ENCODE data around the gene VEZT.
A peak's percentile ranks its signal among the peaks of the same experiment; 100 is the strongest.
"Not testable (repeated sequence)": the region's sequence is repeated elsewhere in the genome, so short reads cannot be mapped to it uniquely, and the experiment has no call there.

VEZT gene

DNA sequence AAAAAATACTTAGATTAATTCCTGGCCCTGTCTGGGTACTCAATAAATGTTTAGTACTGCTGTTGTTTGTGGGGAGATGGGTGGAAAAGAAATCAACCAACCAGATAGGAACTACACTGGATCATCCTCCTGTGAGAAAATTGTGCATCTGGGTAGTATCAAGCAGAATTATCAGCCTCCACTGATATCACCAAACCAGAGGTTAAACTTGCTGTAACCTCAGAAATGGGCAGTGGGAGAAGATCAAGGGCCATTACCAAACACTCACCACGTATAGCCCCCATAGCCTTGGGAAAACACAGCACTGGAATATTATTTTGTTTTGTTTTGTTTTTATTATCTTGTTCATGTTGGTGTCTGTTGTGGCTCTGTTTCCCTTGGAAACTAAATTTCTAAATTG lies 19.7 kb downstream of the VEZT start:
- Mint-ChIP-seq H3K4me3 (no peak overlapping the region), H3K27ac (ENCODE audit: low read depth) (no peak overlapping the region), H3K27me3 (no peaks in the 10 kb centered on the region), H3K36me3 (ENCODE audit: insufficient read depth) (peaks cover 3% of the 10 kb centered on the region), H3K4me1 (peaks cover 34% of the 10 kb centered on the region), H3K9me3 (no peaks in the 10 kb centered on the region)
- DNase-seq (ENCODE audit: low spot score in 2 of 2) (no peak), ATAC-seq (replicated peaks; ENCODE audit: extremely low read depth, poor library complexity, severe bottlenecking) (no peak)

DNA sequence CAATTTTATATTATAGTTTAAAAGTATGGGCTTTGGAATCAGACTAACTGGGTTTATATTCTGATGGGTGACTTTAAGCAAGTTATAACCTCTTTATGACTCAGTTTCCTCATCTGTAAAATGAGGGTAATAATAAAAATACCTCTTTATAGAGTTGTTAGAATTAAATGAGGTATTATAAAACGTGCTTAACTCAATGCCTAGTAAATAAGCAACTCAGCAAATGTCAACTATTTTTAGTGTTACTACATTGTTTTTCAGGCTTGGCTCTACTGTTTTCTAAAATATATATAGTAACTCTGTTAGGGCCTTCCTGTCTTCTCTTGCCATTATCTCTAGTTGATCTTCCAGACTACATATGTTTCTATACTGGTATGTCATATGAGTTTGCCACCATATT lies 20.5 kb downstream of the VEZT start:
- no peaks in the 10 kb centered on the region for H3K27me3 Mint-ChIP-seq
- no peaks in the 10 kb centered on the region for H3K9me3 Mint-ChIP-seq
- no peak for ATAC-seq (replicated peaks; ENCODE audit: extremely low read depth, poor library complexity, severe bottlenecking)
- DNase-seq (ENCODE audit: low spot score in 2 of 2), result no peak
- H3K36me3 Mint-ChIP-seq (ENCODE audit: insufficient read depth), result peaks cover 3% of the 10 kb centered on the region
- peaks cover 26% of the 10 kb centered on the region for H3K4me1 Mint-ChIP-seq
- H3K27ac Mint-ChIP-seq (ENCODE audit: low read depth), result no peak overlapping the region
- no peak overlapping the region for H3K4me3 Mint-ChIP-seq

DNA sequence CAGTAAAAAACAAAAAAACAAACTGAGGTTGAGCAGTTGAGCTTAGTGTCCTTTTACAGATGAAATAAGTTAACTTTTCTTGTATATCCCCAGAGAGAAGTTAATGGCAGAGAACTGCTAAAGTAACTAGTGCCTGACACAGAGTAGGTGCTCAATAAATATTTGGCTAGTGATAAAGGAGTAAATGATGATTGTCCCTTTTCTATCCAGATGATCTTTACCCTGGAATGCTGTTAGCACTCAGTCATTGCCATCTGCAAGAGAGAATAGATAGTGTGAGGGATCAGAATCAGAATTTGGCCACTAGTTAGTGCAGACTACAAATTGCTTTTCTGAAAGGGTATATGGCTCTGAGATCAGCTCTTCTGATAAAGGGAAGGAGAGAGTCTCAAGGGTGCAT lies 21.6 kb downstream of the VEZT start:
- Mint-ChIP-seq H3K27ac (ENCODE audit: low read depth) (peak overlapping the region; percentile 17), H3K9me3 (no peaks in the 10 kb centered on the region), H3K4me1 (peaks cover 24% of the 10 kb centered on the region), H3K27me3 (no peaks in the 10 kb centered on the region), H3K4me3 (no peak overlapping the region), H3K36me3 (ENCODE audit: insufficient read depth) (peaks cover 5% of the 10 kb centered on the region)
- ATAC-seq (replicated peaks; ENCODE audit: extremely low read depth, poor library complexity, severe bottlenecking), result no peak
- no peak for DNase-seq (ENCODE audit: low spot score in 2 of 2)

DNA sequence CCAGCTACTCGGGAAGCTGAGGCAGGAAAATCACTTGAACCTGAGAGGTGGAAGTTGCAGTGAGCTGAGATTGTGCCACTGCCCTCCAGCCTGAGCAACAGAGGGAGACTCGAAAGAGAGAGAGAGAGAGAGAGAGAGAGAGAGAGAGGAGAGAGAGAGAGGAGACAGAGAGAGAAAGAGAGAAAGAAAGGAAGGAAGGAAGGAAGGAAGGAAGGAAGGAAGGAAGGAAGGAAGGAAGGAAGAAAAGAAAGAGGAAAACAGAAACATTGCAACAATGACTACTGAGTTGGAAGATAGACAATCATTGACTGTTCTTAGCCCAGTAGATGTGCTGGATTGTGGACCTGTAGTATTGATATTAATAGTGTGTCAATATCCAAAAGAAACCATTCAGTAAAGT lies 22.2 kb downstream of the VEZT start:
- not testable (repeated sequence) for H3K27me3 Mint-ChIP-seq; DNase-seq (ENCODE audit: low spot score in 2 of 2); H3K4me3 Mint-ChIP-seq; H3K36me3 Mint-ChIP-seq (ENCODE audit: insufficient read depth); H3K9me3 Mint-ChIP-seq; ATAC-seq (replicated peaks; ENCODE audit: extremely low read depth, poor library complexity, severe bottlenecking)
- peaks cover 24% of the 10 kb centered on the region for H3K4me1 Mint-ChIP-seq
- H3K27ac Mint-ChIP-seq (ENCODE audit: low read depth), result peak overlapping the region; percentile 17

DNA sequence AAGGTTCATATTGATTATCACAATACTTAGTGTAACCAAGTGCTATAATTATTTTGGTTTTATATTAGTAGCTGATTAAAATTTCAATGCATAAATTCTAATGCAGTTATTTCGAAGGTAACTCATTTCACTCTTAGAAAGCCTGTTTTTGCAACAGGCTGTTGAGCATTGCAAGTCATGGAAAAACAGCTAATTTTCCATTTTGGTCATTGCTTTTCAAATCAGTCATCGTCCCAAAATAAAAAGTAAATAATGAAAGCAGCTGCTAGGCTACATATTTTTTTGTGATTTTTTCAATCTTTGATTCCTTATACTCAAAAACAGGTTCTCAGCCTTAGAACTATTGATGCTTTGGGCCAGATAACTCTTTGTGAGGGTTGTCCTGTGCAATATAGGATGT lies 22.9 kb downstream of the VEZT start:
- no peak overlapping the region for H3K27ac Mint-ChIP-seq (ENCODE audit: low read depth)
- no peaks in the 10 kb centered on the region for H3K9me3 Mint-ChIP-seq
- H3K4me1 Mint-ChIP-seq, result peaks cover 27% of the 10 kb centered on the region
- no peak for ATAC-seq (replicated peaks; ENCODE audit: extremely low read depth, poor library complexity, severe bottlenecking)
- H3K27me3 Mint-ChIP-seq, result no peaks in the 10 kb centered on the region
- DNase-seq (ENCODE audit: low spot score in 2 of 2), result no peak
- no peak overlapping the region for H3K4me3 Mint-ChIP-seq
- peaks cover 7% of the 10 kb centered on the region for H3K36me3 Mint-ChIP-seq (ENCODE audit: insufficient read depth)

DNA sequence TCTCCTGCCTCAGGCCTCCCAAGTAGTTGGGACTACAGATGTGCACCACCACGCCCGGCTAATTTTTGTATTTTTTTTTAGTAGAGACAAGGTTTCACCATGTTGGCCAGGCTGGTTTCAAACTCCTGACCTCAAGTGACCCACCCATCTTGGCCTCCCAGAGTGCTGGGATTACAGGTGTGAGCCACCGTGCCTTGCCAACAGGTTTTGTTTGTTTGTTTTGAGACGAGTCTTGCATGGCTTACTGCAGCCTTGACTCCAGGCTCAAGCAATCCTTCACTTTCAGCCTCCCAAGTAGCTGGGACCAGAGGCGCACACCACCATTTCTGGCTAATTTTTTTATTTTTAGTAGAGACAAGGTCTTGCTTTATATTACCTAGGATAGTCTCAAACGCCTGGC lies 23.5 kb downstream of the VEZT start:
- not testable (repeated sequence) for ATAC-seq (replicated peaks; ENCODE audit: extremely low read depth, poor library complexity, severe bottlenecking); H3K27me3 Mint-ChIP-seq; H3K27ac Mint-ChIP-seq (ENCODE audit: low read depth); DNase-seq (ENCODE audit: low spot score in 2 of 2); H3K9me3 Mint-ChIP-seq; H3K36me3 Mint-ChIP-seq (ENCODE audit: insufficient read depth); H3K4me3 Mint-ChIP-seq
- H3K4me1 Mint-ChIP-seq, result peaks cover 33% of the 10 kb centered on the region

DNA sequence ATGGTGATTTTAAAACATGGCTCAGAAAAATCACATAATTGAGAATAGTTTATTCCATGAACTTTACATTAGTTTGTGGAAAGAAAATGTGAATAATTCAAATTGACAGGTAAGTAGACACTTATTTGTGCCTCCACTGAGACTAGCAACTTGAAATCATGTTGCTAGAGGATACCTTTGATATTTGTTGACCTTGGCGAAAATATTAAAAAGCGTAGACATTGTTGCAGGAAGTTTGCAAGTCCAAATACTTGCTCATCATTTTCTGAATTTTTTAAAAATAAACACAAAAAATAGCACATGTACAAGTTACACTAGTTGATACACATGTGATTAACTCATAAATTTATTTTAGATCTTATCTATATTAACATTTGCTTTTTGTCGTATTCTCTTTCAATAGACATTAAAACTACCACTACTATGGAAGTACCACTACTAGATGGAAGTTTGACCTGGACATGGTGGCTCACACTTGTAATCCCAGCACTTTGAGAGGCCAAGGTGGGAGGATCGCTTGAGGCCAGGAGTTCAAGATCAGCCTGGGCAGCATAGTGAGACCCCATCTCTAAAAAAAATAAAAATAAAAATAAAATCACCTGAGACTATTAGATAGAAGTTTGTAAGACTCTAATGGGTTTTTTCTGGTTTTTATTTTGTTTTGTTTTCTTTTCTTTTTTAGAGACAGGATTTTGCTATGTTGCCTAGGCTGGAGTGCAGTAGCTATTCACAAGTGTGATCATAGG lies 24.3 kb downstream of the VEZT start:
- no peak for ATAC-seq (replicated peaks; ENCODE audit: extremely low read depth, poor library complexity, severe bottlenecking)
- DNase-seq (ENCODE audit: low spot score in 2 of 2), result no peak
- Mint-ChIP-seq H3K27ac (ENCODE audit: low read depth) (no peak overlapping the region), H3K9me3 (no peaks in the 10 kb centered on the region), H3K27me3 (no peaks in the 10 kb centered on the region), H3K4me1 (peaks cover 34% of the 10 kb centered on the region), H3K36me3 (ENCODE audit: insufficient read depth) (peaks cover 7% of the 10 kb centered on the region), H3K4me3 (no peak overlapping the region)

DNA sequence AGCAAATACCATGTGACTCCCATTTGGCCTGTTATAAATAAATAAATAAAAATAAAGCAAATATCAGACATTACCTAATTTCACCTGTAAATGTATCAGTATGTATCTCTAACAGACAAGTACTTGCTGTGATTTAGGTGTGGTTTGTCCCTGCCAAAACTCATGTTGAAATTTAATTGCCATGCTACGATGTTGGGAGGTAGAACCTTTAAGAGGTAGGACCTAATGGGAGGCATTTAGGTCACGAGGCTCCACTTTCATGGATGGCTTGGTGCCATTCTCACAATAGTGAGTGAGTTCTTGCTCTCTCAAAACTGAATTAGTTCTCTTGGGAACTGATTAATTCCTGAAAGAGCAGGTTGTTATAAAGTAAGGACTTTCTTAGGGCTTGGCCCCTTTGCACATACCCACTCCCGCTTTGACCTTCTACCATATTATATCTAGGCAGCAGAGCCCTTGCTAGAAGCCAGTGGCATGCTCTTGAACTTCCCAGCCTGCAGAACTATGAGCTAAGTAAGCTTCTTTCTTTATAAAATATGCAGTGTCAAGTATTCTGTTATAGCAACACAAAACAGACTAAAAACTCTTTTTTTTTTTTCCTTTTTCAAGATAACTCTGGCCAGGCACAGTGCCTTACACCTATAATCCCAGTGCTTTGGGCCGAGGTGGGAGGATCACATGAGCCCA lies 26.0 kb downstream of the VEZT start:
- Mint-ChIP-seq H3K27ac (ENCODE audit: low read depth) (no peak overlapping the region), H3K4me3 (no peak overlapping the region), H3K27me3 (no peaks in the 10 kb centered on the region), H3K9me3 (no peaks in the 10 kb centered on the region), H3K4me1 (peaks cover 21% of the 10 kb centered on the region), H3K36me3 (ENCODE audit: insufficient read depth) (peaks cover 10% of the 10 kb centered on the region)
- no peak for ATAC-seq (replicated peaks; ENCODE audit: extremely low read depth, poor library complexity, severe bottlenecking)
- DNase-seq (ENCODE audit: low spot score in 2 of 2), result no peak

DNA sequence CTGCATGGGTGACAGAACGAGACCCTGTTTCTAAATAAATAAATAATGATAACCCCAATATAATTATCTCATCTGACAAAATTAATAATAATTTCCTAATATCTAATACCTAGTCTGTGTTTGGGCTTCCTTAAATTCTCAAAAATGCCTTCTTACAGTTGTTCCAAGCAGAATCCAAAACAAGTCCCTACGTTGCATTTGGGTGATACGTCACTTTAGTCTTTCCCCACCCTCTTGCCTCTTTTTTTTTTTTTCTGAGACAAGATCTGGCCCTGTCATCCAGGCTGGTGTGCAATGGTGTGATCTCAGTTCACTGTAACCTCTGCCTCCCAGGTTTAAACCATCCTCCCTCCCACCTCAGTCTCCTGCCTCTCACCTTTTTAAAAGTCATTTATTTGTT lies 26.7 kb downstream of the VEZT start:
- H3K9me3 Mint-ChIP-seq, result no peaks in the 10 kb centered on the region
- peaks cover 10% of the 10 kb centered on the region for H3K36me3 Mint-ChIP-seq (ENCODE audit: insufficient read depth)
- peaks cover 18% of the 10 kb centered on the region for H3K4me1 Mint-ChIP-seq
- H3K27ac Mint-ChIP-seq (ENCODE audit: low read depth), result no peak overlapping the region
- no peak overlapping the region for H3K4me3 Mint-ChIP-seq
- DNase-seq (ENCODE audit: low spot score in 2 of 2) (no peak), ATAC-seq (replicated peaks; ENCODE audit: extremely low read depth, poor library complexity, severe bottlenecking) (no peak)
- H3K27me3 Mint-ChIP-seq, result no peaks in the 10 kb centered on the region

DNA sequence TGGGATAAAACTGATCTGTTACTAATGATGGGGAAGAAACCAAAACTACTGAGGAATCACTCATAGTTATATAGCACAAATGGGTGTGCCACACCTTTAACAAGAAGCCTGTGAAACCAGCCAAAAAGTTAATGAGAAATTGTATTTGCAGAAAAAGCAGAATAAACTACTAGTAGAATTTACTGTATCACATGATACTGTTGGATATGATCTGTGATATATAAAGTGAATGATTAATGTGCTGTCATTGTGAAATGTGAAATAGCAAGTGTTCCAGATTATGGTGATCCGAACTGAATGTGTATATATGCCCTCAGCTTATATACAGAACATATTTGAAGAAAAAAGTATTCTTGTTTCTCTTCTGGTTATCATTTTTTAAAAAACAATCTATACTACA lies 30.5 kb downstream of the VEZT start:
- Mint-ChIP-seq H3K27ac (ENCODE audit: low read depth) (peak overlapping the region; percentile 82), H3K9me3 (no peaks in the 10 kb centered on the region), H3K4me3 (no peak overlapping the region), H3K36me3 (ENCODE audit: insufficient read depth) (peaks cover 19% of the 10 kb centered on the region), H3K4me1 (peaks cover 11% of the 10 kb centered on the region), H3K27me3 (no peaks in the 10 kb centered on the region)
- no peak for DNase-seq (ENCODE audit: low spot score in 2 of 2)
- no peak for ATAC-seq (replicated peaks; ENCODE audit: extremely low read depth, poor library complexity, severe bottlenecking)

DNA sequence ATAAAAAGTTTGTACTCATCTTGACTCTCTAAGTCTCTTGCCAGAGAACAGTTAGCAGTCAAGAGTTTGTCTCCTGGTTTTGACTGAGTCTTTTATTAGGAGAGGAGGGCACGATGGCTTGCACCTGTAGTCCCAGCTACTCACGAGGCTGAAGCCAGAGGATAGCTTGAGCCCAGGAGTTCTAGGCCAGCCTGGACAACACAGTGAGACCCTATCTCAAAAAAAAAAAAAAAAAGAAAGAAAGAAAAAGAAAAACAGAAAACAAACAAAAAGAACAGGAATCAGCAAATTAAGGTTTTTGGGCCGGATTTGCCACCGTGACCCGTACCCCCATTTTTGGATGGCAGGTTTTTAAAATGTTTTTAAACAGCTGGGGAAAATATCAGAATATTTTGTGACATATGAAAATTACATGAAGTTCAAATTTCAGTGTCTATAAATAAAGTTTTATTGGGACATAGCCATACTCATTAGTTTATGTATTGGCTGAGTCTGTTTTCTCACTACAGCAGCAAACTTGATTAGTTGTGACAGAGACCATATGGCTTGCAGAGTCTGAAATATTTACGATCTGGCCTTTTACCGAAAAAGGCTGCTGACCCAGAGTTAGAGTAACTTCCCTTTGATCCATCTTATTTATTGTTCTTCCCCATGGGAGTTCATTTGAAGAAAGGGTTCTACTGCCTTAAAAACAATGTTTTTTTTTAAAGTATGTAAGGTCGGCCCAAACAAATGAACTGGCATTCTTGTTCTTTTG lies 31.2 kb downstream of the VEZT start:
- Mint-ChIP-seq H3K4me3 (no peak overlapping the region), H3K27me3 (no peaks in the 10 kb centered on the region), H3K9me3 (no peaks in the 10 kb centered on the region), H3K27ac (ENCODE audit: low read depth) (peak overlapping the region; percentile 82), H3K36me3 (ENCODE audit: insufficient read depth) (peaks cover 21% of the 10 kb centered on the region), H3K4me1 (peaks cover 11% of the 10 kb centered on the region)
- ATAC-seq (replicated peaks; ENCODE audit: extremely low read depth, poor library complexity, severe bottlenecking) (no peak), DNase-seq (ENCODE audit: low spot score in 2 of 2) (no peak)

DNA sequence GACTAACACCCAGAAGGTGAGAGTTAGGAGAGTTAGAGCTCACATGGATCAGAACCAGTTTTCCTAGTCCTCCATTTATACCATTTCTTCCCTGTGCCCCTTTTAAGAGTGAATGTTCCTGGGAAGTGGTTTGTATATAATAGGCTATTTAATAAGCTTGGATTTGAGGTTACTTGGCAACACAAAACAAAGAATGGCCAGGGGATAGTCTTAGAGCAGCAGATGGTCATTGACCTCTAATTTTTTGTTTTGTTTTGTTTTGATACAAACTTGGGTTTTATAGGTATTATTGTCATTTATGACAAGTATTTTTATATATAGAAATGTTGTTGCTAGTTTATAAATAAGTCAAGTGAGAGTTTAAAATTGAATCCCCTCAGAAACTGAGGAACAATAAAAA lies 35.8 kb downstream of the VEZT start:
- no peak overlapping the region for H3K27ac Mint-ChIP-seq (ENCODE audit: low read depth)
- no peaks in the 10 kb centered on the region for H3K27me3 Mint-ChIP-seq
- peaks cover 41% of the 10 kb centered on the region for H3K36me3 Mint-ChIP-seq (ENCODE audit: insufficient read depth)
- DNase-seq (ENCODE audit: low spot score in 2 of 2) (no peak), ATAC-seq (replicated peaks; ENCODE audit: extremely low read depth, poor library complexity, severe bottlenecking) (no peak)
- no peak overlapping the region for H3K4me3 Mint-ChIP-seq
- no peaks in the 10 kb centered on the region for H3K9me3 Mint-ChIP-seq
- H3K4me1 Mint-ChIP-seq, result no peaks in the 10 kb centered on the region

DNA sequence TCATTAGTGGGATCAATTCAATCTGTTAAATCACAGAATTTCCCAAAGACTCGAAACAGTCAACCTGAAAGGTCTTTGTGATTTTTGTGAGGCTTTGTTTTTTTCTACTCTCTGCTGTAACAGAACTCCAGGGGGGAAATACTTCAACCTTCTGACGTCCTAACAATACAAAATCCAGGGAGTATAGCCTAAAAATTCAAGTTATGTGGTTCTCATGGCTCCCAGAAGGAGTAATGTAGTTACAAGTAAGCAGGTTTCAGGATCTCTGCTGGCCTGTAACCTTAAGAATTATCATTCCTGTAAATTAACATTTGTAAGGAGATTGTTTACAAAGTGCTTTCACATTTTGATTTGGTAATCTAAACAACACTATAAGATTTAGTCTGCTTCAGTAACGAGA lies 39.9 kb downstream of the VEZT start:
- Mint-ChIP-seq H3K36me3 (ENCODE audit: insufficient read depth) (peaks cover 40% of the 10 kb centered on the region), H3K27me3 (no peaks in the 10 kb centered on the region), H3K4me1 (no peaks in the 10 kb centered on the region), H3K4me3 (no peak overlapping the region), H3K27ac (ENCODE audit: low read depth) (no peak overlapping the region), H3K9me3 (no peaks in the 10 kb centered on the region)
- ATAC-seq (replicated peaks; ENCODE audit: extremely low read depth, poor library complexity, severe bottlenecking) (no peak), DNase-seq (ENCODE audit: low spot score in 2 of 2) (no peak)
